Thymus (tissue), 11 donors: Measurements from ENCODE around the gene AFF1. TPM values are rescaled to one million over a fixed set of nuclear protein-coding genes. Genes with fewer than 3 reads are reported as not detected.

Experiments used
- DNase-seq, 9 donors: peaks; one replicate each; pipeline ENCODE4 v3.0.0-alpha.2; 2013; ENCODE audit warnings: low spot score in 9 of 9, low read depth in 6 of 9, missing footprints in 1 of 9
- H3K27ac ChIP-seq, 2 donors: one replicate each; pipeline ENCODE4 v1.5.1; 2013; ENCODE audit warnings: control low read depth in 1 of 2, low read depth in 1 of 2, low read length in 1 of 2, mild to moderate bottlenecking in 1 of 2, moderate library complexity in 1 of 2
- H3K27me3 ChIP-seq, 2 donors: one replicate each; pipeline ENCODE4 v1.5.1; 2013; ENCODE audit warnings: low read length in 1 of 2; ENCODE audit not compliant: control insufficient read depth in 2 of 2, insufficient read depth in 1 of 2
- H3K36me3 ChIP-seq, 2 donors: one replicate each; pipeline ENCODE4 v1.5.1; 2013; ENCODE audit warnings: low read length in 1 of 2, mild to moderate bottlenecking in 1 of 2, moderate library complexity in 1 of 2; ENCODE audit not compliant: control insufficient read depth in 2 of 2, insufficient read depth in 2 of 2
- H3K4me1 ChIP-seq, 2 donors: one replicate each; pipeline ENCODE4 v1.5.1; 2013; ENCODE audit warnings: low read length in 2 of 2; ENCODE audit not compliant: control insufficient read depth in 2 of 2, insufficient read depth in 2 of 2
- H3K4me3 ChIP-seq, 2 donors: one replicate each; pipeline ENCODE4 v1.5.1; 2013; ENCODE audit warnings: low read length in 2 of 2, control low read depth in 1 of 2, mild to moderate bottlenecking in 1 of 2
- H3K9me3 ChIP-seq, 2 donors: one replicate each; pipeline ENCODE4 v1.5.1; 2013; ENCODE audit warnings: low read length in 1 of 2, mild to moderate bottlenecking in 1 of 2; ENCODE audit not compliant: control insufficient read depth in 2 of 2, insufficient read depth in 1 of 2
- WGBS: extraction: QIAGEN DNeasy Blood & Tissue Kit; methylation state at CpG from one replicate; pipeline ENCODE4 v1.1.7; 2013; 5-methylcytosine and 5-hydroxymethylcytosine counted together
- polyA plus RNA-seq: library from polyadenylated mRNA; stranded (reverse); fragments of 200-250 nt; gene quantifications from one replicate; pipeline ENCODE4 v1.2.3, GENCODE V29; 2013
- total RNA-seq: library from RNA; stranded (reverse); fragments of 120-200 nt; gene quantifications from one replicate; pipeline ENCODE4 v1.2.4, GENCODE V29; 2013
- donor health status: healthy.

AFF1 gene
- total and polyA plus RNA-seq, 2 donors = 12.3 to 13.3 TPM

DNA sequence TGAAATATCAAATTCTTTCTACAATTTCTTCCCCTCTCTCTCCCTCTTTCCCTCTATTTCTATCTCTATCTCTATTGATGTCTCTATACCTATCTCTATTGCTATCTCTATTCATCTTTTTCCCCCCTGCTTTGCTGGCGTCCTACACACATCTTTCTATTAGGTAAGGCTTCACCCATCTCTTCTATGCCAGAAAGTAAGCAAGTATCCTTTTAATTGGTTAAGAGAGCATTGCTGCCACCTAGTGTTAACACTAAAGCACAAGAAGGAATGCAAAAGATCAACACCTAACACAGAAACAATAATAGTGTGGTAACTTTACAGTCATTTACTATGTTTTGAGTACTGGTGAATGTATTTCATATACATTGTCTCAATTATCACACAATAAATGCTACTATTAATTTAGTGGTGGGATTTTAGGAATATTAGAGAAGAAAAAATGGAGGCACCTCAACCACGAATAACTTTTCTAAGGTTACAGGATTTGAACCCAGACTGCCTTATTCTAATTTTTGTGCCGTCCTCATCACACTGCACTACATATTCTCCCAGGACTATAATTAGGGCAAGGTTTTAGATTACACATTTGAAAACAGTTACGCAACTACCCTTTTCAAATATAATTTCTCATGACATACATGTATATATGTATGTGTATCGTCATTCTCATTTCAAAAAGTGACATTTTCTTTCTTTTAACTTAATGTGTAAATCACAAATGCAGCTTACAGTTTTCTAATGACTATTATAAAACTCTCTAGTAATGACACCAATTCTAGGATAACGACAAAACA is 38.9 kb upstream of the AFF1 start:
- no peak overlapping the region for H3K4me3 ChIP-seq
- peaks cover 0 to 13% of the 10 kb centered on the region in 2 donors for H3K27me3 ChIP-seq
- H3K27ac ChIP-seq = no peak overlapping the region
- WGBS = 85% methylated on average over 6 of the region's 6 CpGs
- peaks cover 5 to 8% of the 10 kb centered on the region in 2 donors for H3K4me1 ChIP-seq
- DNase-seq = peak in 6 of 9 donors; percentile 36 to 82 (median 58)
- no peaks in the 10 kb centered on the region for H3K9me3 ChIP-seq
- no peaks in the 10 kb centered on the region for H3K36me3 ChIP-seq

GRCh38 chr4:86896596-86896995 is 38.2 kb upstream of the AFF1 start:
- no peak overlapping the region for H3K27ac ChIP-seq
- 96% methylated on average over 4 of the region's 4 CpGs for WGBS
- H3K4me1 ChIP-seq = peaks cover 5 to 8% of the 10 kb centered on the region in 2 donors
- H3K27me3 ChIP-seq = peaks cover 0 to 12% of the 10 kb centered on the region in 2 donors
- DNase-seq = no peak
- no peak overlapping the region for H3K4me3 ChIP-seq
- no peaks in the 10 kb centered on the region for H3K36me3 ChIP-seq
- no peaks in the 10 kb centered on the region for H3K9me3 ChIP-seq

DNA sequence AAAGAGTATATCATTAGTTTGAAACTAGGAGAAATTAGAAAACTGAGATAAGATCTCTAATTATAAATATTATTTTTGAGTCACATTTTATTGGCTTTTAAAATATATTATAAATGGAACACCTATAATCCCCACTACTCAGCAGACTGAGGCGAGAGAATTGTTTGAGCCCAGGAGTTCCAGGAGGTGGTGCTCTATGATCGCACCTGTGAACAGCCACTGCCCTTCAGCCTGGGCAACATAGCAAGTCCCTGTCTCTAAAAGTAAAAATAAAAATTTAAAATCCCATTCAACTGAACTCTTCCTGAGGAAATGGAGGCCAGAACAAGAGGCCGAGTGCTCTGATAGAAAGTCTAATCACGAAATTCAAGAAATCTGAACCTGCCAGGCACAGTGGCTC is 36.2 kb upstream of the AFF1 start:
- WGBS = 99% methylated on average over 4 of the region's 4 CpGs
- Histone ChIP-seq H3K36me3 (no peaks in the 10 kb centered on the region), H3K4me3 (no peak overlapping the region), H3K27me3 (no peaks in the 10 kb centered on the region), H3K9me3 (no peaks in the 10 kb centered on the region), H3K4me1 (no peaks in the 10 kb centered on the region), H3K27ac (no peak overlapping the region)
- no peak for DNase-seq

DNA sequence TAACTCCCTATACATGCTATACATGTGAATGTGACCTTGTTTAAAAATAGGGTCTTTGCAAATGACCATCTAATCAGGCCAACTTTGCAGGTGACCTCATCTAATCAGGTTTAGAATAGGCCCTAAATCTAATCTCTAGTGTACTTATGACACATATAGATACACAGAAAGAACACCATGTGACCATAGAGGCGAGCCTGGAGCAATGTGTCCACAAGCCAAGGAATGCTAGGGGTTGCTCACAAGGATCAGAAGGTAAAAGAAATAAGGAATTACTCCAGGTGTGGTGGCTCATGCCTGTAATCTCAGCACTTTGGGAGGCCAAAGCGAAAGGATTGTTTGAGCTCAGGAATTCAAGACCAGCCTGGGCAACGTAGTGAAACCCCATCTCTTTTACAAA is 32.9 kb upstream of the AFF1 start:
- Histone ChIP-seq H3K27me3 (peaks cover 0 to 4% of the 10 kb centered on the region in 2 donors), H3K4me1 (peaks cover 3 to 7% of the 10 kb centered on the region in 2 donors), H3K9me3 (no peaks in the 10 kb centered on the region), H3K36me3 (no peaks in the 10 kb centered on the region), H3K27ac (no peak overlapping the region), H3K4me3 (no peak overlapping the region)
- 96% methylated on average over 3 of the region's 3 CpGs for WGBS
- no peak for DNase-seq

GRCh38 chr4:86908251-86908657 is 26.6 kb upstream of the AFF1 start:
- WGBS = 0% methylated on average over 2 of the region's 2 CpGs
- peaks cover 0 to 4% of the 10 kb centered on the region in 2 donors for H3K27me3 ChIP-seq
- DNase-seq = peak in 4 of 9 donors; percentile 25 to 68 (median 28)
- H3K27ac ChIP-seq = peak overlapping the region; percentile 6 to 76
- peaks cover 3 to 18% of the 10 kb centered on the region in 2 donors for H3K4me1 ChIP-seq
- peak overlapping the region; percentile 6 to 8 for H3K4me3 ChIP-seq
- H3K36me3 ChIP-seq = no peaks in the 10 kb centered on the region
- H3K9me3 ChIP-seq = no peaks in the 10 kb centered on the region

DNA sequence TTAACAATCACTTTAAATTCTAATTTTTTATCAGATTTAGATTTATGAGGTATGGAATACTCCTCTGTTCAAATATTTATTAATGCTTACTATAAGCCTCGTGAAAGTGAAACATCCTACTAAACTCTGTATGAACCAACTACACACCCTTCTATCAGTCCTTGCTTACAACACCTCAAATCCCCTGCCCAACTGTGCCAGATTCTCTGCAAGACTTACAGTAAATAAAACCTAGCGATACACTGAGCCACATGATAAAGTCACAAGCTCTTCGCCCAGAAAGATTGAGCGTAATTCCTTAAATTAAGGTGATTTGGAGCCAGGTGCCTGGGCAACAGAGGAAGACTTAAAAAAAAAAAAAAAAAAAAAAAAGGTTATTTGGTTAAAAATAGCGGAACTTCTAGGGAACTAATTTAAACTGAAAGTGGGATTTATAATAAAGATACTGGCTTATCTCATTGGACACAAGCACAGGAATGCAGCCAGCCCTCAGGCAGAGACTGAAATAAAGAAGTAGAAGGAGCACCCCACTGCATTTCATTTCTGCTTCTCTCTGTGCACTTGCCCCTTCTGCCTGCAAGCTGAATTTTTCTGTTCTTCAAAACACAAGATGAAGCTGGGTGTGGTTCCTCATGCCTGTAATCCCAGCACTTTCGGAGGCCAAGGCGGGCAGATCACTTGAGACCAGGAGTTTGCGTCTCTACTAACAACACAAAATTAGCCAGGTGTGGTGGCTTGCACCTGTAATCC is 25.1 kb upstream of the AFF1 start:
- WGBS = 74% methylated on average over 8 of the region's 8 CpGs
- H3K27me3 ChIP-seq = no peaks in the 10 kb centered on the region
- H3K9me3 ChIP-seq = no peaks in the 10 kb centered on the region
- H3K4me1 ChIP-seq = peaks cover 0 to 11% of the 10 kb centered on the region in 2 donors
- no peak for DNase-seq
- H3K4me3 ChIP-seq = no peak overlapping the region
- H3K36me3 ChIP-seq = no peaks in the 10 kb centered on the region
- peak overlapping the region in 1 of 2 donors; percentile 14 for H3K27ac ChIP-seq

GRCh38 chr4:86910369-86910768 is 24.4 kb upstream of the AFF1 start:
- Histone ChIP-seq H3K27ac (no peak overlapping the region), H3K36me3 (no peaks in the 10 kb centered on the region), H3K27me3 (no peaks in the 10 kb centered on the region), H3K4me1 (peaks cover 0 to 11% of the 10 kb centered on the region in 2 donors), H3K9me3 (no peaks in the 10 kb centered on the region), H3K4me3 (no peak overlapping the region)
- DNase-seq = no peak
- 77% methylated on average over 5 of the region's 5 CpGs for WGBS

DNA sequence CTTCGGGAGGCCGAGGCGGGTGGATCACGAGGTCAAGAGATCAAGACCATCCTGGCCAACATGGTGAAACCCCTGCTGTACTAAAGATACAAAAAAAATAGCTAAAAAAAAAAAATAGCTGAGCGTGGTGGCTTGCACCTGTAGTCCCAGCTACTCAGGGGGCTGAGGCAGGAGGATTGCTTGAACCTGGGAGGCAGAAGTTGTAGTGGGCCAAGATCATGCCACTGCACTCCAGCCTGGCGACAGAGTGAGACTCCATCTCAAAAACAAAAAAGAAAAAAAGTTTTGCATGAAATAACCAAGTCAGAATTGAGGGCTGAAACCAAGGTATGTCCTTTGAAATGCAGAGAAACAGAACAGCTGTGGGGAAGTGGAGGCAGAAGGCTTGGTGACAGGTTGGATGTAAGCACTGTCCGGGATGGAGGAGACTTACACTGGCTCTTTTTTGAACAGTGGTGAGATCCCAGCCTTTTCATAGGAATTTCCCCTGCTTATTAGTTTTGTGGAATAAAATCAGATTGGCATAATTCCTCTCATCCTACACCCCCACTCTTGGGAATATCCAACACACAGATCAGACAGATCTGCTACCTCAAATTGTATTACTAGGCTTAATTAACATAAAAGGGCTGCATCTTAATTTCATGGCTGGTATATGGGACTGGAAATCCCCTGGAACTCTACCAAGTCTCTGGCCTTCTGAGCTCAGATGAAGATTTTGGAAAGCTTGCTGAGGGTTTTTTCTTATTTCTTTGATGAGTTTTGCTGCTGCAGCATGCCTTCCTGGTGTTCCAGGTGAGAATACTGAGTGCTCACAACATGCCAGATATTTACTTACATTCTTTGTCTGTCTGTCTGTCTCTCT is 23.8 kb upstream of the AFF1 start:
- Histone ChIP-seq H3K4me1 (peaks cover 0 to 11% of the 10 kb centered on the region in 2 donors), H3K4me3 (no peak overlapping the region), H3K27ac (peak overlapping the region in 1 of 2 donors; percentile 62), H3K27me3 (no peaks in the 10 kb centered on the region), H3K9me3 (no peaks in the 10 kb centered on the region), H3K36me3 (no peaks in the 10 kb centered on the region)
- DNase-seq = peak in 1 of 9 donors; percentile 40
- WGBS = 81% methylated on average over 7 of the region's 7 CpGs
